Keratinocyte (primary cell): Measurements from ENCODE around the gene NDUFA13.

Source experiments
- CTCF ChIP-seq, 3 experiments: IDR thresholded peaks in 1 of 3; conservative IDR thresholded peaks in 1 of 3; optimal IDR thresholded peaks in 1 of 3; 2 replicates in 2 of 3; 3 replicates in 1 of 3; pipeline versions ENCODE3 to v1.5.1; 2011; ENCODE audit warnings: low read length in 3 of 3, mild to moderate bottlenecking in 3 of 3, moderate library complexity in 2 of 3, control low read depth in 1 of 3, inconsistent platforms in 1 of 3; ENCODE audit not compliant: insufficient read depth in 2 of 3; ENCODE audit errors: extremely low read depth in 1 of 3
- EZH2 ChIP-seq: IDR thresholded peaks from one replicate; pipeline ENCODE4 v1.6.1; 2012; ENCODE audit warnings: inconsistent platforms, mild to moderate bottlenecking, low read length, moderate library complexity

DNA sequence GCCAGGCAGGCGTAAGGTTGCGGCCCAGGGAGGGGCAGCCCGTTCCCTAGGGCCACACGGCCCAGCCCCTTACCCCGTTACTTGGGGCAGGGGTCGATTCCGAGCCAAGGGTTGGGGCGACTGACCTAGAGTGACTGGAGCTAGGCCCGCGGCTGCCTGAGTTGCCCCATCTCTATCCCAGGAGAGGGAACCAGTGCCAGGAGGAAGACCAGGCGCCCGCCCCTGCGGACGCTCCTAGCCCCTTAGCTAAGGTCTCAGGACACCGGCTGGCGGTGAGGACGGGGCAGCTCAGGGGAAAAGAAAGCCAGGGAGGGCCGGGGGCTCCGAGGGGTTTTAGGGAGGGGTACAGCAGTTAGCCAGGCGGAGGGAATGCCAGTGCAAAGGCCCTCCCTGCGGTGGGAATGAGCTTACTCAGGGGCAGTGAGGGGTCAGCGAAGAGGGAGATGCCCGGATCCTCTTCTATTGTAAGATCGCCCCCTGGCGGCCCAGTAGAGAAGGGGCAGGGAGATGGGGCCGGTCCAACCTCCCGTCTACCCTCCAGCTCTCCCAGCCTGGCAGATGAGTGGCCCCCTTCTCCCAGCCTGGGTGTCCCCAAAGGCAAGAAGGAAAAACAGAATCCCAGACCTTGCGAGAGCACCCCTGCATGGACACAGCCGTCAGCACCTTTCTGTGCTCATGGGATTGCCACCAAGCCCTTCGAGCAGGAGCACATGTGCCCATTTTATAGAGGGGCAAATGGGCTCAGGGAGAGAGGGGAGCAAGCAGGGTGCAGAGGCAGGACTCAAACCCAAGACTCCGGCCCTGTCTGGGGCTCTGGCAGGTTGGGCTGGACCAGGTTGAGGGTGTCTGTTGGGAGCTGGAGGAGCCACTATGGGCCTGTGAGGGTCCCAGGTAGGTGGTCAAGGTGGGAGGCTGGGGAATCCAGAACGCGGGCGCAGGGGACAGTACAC is 38.3 kb downstream of the NDUFA13 start:
- peak; percentile 71 to 88 (median 79) for TF ChIP-seq CTCF (optimal IDR thresholded peaks at IDR 0.05 in 1 of 3, IDR thresholded peaks at IDR 0.05 in 1 of 3, conservative IDR thresholded peaks at IDR 0.05 in 1 of 3; ENCODE audit: extremely low read depth in 1 of 3, insufficient read depth in 2 of 3, low read length in 3 of 3)
- no peak for TF ChIP-seq EZH2
